ENCODE data around the gene PKDREJ.

Gene PKDREJ

DNA sequence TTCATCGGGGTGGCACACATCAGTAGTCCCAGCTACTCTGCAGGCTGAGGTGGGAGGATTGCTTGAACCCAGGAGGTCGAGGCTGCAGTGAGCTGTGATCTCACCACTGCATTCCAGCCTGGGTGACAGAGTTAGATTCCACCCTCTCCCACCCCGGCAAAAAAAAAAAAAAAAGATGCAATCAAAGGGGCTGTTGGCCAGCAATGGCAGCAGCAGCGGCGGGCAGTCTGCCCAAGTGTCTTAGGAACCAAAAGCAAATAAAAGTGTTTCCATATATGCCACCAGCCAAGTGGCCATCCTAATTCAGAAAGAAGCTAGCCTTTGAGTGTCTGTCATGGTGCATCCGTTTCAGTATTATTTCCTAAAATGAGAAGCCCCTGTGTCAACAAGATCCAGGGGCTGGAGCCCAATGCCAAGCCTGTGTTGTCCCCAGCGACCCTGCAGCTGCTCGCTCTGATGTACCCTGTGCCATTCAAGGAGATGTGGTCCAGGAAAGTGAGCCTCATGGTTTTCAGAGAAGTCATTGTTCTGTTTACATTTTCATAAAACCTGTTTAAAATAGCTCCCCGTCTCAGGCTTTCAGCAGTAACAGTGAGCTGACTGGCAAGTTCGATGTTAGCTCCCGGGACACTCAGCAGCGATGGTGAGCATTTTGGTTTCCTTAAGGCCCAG lies 25.6 kb downstream of the PKDREJ start:
- TF ChIP-seq SIN3A (IDR thresholded peaks at IDR 0.05; ENCODE audit: borderline replicate concordance, insufficient read depth, low read length), result no peak
- no peak for TF ChIP-seq TAF1 (IDR thresholded peaks at IDR 0.05; ENCODE audit: borderline replicate concordance, insufficient read depth, low read length)
- TF ChIP-seq POLR2AphosphoS5 (IDR thresholded peaks at IDR 0.05; ENCODE audit: low read depth, low read length), result no peak
- no peak for TF ChIP-seq FOXP2 (optimal IDR thresholded peaks at IDR 0.05; ENCODE audit: borderline replicate concordance, extremely low read depth, extremely low read length, insufficient read depth)

DNA sequence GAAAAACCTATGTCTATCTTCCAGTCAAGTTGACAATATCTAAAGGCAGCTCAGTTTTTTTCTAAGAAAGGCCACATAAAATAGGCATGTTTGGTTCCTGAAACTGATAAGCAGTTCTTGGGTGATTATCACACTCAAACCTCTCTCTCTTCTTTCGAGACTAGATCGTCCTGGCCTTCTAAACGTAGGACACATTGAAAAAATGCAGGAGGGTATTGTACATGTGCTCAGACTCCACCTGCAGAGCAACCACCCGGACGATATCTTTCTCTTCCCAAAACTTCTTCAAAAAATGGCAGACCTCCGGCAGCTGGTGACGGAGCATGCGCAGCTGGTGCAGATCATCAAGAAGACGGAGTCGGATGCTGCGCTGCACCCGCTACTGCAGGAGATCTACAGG lies 28.2 kb downstream of the PKDREJ start:
- TF ChIP-seq FOXP2 (optimal IDR thresholded peaks at IDR 0.05; ENCODE audit: borderline replicate concordance, extremely low read depth, extremely low read length, insufficient read depth) (no peak), POLR2AphosphoS5 (IDR thresholded peaks at IDR 0.05; ENCODE audit: low read depth, low read length) (no peak), SIN3A (IDR thresholded peaks at IDR 0.05; ENCODE audit: borderline replicate concordance, insufficient read depth, low read length) (no peak), TAF1 (IDR thresholded peaks at IDR 0.05; ENCODE audit: borderline replicate concordance, insufficient read depth, low read length) (no peak)
- TF ChIP-seq, protein P1, sequence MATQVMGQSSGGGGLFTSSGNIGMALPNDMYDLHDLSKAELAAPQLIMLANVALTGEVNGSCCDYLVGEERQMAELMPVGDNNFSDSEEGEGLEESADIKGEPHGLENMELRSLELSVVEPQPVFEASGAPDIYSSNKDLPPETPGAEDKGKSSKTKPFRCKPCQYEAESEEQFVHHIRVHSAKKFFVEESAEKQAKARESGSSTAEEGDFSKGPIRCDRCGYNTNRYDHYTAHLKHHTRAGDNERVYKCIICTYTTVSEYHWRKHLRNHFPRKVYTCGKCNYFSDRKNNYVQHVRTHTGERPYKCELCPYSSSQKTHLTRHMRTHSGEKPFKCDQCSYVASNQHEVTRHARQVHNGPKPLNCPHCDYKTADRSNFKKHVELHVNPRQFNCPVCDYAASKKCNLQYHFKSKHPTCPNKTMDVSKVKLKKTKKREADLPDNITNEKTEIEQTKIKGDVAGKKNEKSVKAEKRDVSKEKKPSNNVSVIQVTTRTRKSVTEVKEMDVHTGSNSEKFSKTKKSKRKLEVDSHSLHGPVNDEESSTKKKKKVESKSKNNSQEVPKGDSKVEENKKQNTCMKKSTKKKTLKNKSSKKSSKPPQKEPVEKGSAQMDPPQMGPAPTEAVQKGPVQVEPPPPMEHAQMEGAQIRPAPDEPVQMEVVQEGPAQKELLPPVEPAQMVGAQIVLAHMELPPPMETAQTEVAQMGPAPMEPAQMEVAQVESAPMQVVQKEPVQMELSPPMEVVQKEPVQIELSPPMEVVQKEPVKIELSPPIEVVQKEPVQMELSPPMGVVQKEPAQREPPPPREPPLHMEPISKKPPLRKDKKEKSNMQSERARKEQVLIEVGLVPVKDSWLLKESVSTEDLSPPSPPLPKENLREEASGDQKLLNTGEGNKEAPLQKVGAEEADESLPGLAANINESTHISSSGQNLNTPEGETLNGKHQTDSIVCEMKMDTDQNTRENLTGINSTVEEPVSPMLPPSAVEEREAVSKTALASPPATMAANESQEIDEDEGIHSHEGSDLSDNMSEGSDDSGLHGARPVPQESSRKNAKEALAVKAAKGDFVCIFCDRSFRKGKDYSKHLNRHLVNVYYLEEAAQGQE (IDR thresholded peaks at IDR 0.05; ENCODE audit: insufficient read depth in 1 of 2, low read depth in 2 of 2, low read length in 2 of 2), result no peak

DNA sequence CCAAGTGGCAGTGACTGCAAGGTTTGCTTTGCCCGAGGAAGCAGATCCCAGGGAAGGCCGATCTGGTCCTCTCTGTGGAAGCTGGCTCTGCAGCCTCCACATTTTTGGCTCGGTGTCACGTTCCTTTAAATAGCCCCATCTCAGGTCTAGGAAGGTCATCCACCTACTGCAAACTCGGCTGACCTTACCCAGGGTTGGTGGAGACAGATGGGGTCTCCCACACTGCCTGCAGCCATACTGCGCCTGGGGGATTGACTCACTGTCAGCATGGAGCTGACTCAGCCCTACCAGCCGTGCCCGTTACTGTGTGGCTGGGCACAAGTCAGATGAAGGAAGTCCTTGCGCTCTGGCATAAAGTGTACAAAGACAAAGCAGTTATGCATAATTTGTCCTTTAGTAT lies 29.9 kb downstream of the PKDREJ start:
- TF ChIP-seq, protein P1 (IDR thresholded peaks at IDR 0.05; ENCODE audit: insufficient read depth in 1 of 2, low read depth in 2 of 2, low read length in 2 of 2), result no peak
- TF ChIP-seq POLR2AphosphoS5 (IDR thresholded peaks at IDR 0.05; ENCODE audit: low read depth, low read length), result no peak
- TF ChIP-seq FOXP2 (optimal IDR thresholded peaks at IDR 0.05; ENCODE audit: borderline replicate concordance, extremely low read depth, extremely low read length, insufficient read depth), result no peak
- TF ChIP-seq TAF1 (IDR thresholded peaks at IDR 0.05; ENCODE audit: borderline replicate concordance, insufficient read depth, low read length), result no peak
- no peak for TF ChIP-seq SIN3A (IDR thresholded peaks at IDR 0.05; ENCODE audit: borderline replicate concordance, insufficient read depth, low read length)

DNA sequence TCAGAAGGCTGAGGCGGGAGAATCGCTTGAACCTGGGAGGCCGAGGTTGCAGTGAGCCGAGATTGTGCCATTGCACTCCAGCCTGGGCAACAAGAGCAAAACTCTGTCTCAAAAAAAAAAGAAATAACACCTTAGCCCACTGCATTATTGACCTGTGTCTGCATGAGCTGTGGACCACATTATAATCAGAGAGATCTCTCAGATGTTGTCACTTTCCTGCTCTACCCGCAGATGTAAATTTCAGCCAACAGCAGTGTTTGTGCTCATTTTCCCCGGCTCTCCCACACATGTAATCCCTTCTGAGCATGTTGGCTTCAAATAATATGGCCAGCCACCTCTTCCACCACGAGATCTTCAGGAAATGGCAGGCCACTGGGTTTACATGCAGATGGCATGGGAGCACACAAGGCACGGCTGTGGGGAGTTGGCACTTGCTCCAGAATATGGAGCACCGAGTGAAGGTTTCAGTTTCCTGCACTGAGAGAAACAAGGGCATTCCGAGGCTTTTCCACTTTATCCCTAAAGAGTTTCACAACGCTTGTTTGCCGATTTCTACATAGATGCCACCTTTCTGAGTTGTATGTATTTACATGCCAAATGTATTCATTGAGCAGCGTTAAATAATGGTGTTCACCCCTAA lies 32.8 kb downstream of the PKDREJ start:
- TF ChIP-seq, protein P1 (IDR thresholded peaks at IDR 0.05; ENCODE audit: insufficient read depth in 1 of 2, low read depth in 2 of 2, low read length in 2 of 2), result no peak
- TF ChIP-seq FOXP2 (optimal IDR thresholded peaks at IDR 0.05; ENCODE audit: borderline replicate concordance, extremely low read depth, extremely low read length, insufficient read depth), result no peak
- TF ChIP-seq SIN3A (IDR thresholded peaks at IDR 0.05; ENCODE audit: borderline replicate concordance, insufficient read depth, low read length), result no peak
- no peak for TF ChIP-seq TAF1 (IDR thresholded peaks at IDR 0.05; ENCODE audit: borderline replicate concordance, insufficient read depth, low read length)
- TF ChIP-seq POLR2AphosphoS5 (IDR thresholded peaks at IDR 0.05; ENCODE audit: low read depth, low read length), result no peak

DNA sequence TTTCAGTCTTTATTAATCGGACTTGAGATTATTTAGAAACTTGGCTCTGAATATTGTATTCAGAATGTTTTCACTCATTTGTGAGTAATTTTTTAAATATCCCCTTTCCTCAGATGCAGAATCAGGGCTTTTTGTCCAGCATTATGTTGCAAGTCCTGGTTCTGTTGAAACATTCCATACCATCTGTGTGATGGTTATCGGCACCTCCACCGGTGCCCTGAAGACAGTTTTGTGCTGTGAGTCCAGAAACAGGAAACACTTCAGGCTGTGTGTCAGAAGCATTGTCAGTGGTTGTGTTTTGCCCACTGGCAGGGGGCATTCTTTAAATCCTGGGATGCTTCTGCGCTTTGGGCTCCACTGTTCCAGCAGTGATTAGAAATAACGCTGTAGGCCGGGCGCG lies 33.4 kb downstream of the PKDREJ start:
- TF ChIP-seq, protein P1 (IDR thresholded peaks at IDR 0.05; ENCODE audit: insufficient read depth in 1 of 2, low read depth in 2 of 2, low read length in 2 of 2), result no peak
- TF ChIP-seq FOXP2 (optimal IDR thresholded peaks at IDR 0.05; ENCODE audit: borderline replicate concordance, extremely low read depth, extremely low read length, insufficient read depth), result no peak
- TF ChIP-seq SIN3A (IDR thresholded peaks at IDR 0.05; ENCODE audit: borderline replicate concordance, insufficient read depth, low read length), result no peak
- TF ChIP-seq POLR2AphosphoS5 (IDR thresholded peaks at IDR 0.05; ENCODE audit: low read depth, low read length), result no peak
- TF ChIP-seq TAF1 (IDR thresholded peaks at IDR 0.05; ENCODE audit: borderline replicate concordance, insufficient read depth, low read length), result no peak

Measured in PFSK-1 (cell line).